Gastroesophageal sphincter (tissue), 4 donors: ENCODE data around the gene AK5. TPM values are rescaled to one million over a fixed set of nuclear protein-coding genes. Genes with fewer than 3 reads are reported as not detected.

Source experiments
- ATAC-seq: fragments of 150-250 bp; one replicate; pipeline ENCODE4 v1.9.1; 2016; ENCODE audit warnings: mild to moderate bottlenecking, moderate library complexity
- H3K27ac ChIP-seq, 4 donors: fragments of 200-600 bp; sonication (generic) in 3 of 4; 1 replicate in 3 of 4; 2 replicates in 1 of 4; pipeline ENCODE4 v1.5.1; 2016 to 2019
- H3K27me3 ChIP-seq: fragments of 200-600 bp; sonication (generic); one replicate; pipeline ENCODE4 v1.5.1; 2019
- H3K36me3 ChIP-seq, 2 donors: fragments of 200-600 bp; sonication (generic); one replicate each; pipeline ENCODE4 v1.5.1; 2019; ENCODE audit warnings: control low read depth in 1 of 2
- H3K4me1 ChIP-seq, 3 donors: fragments of 200-600 bp; sonication (generic); 1 replicate in 2 of 3; 2 replicates in 1 of 3; pipeline ENCODE4 v1.5.1; 2016 to 2019; ENCODE audit warnings: control low read depth in 2 of 3
- H3K4me3 ChIP-seq, 2 donors: fragments of 200-600 bp; sonication (generic); one replicate each; pipeline ENCODE4 v1.5.1; 2019; ENCODE audit warnings: mild to moderate bottlenecking in 1 of 2, moderate library complexity in 1 of 2
- H3K9me3 ChIP-seq, 3 donors: fragments of 200-600 bp; sonication (generic); one replicate each; pipeline ENCODE4 v1.5.1; 2017 to 2019; ENCODE audit warnings: control low read depth in 2 of 3
- CTCF ChIP-seq, 4 experiments: fragments of 200-600 bp in 2 of 4; fragments of 450-650 bp in 2 of 4; sonication (generic) in 1 of 4; IDR thresholded peaks; one replicate each; pipeline ENCODE4 v1.5.1; 2017 to 2019; ENCODE audit warnings: antibody characterized with exemption in 4 of 4, mild to moderate bottlenecking in 2 of 4, moderate library complexity in 2 of 4
- EP300 ChIP-seq: sonication (generic); formaldehyde crosslinking; IDR thresholded peaks from one replicate; pipeline ENCODE4 v1.6.1; 2017; ENCODE audit warnings: antibody characterized with exemption, mild to moderate bottlenecking
- POLR2A ChIP-seq, 2 donors: fragments of 450-650 bp; IDR thresholded peaks; one replicate each; pipeline ENCODE4 v1.6.1; 2017; ENCODE audit warnings: antibody characterized with exemption in 2 of 2, mild to moderate bottlenecking in 2 of 2, moderate library complexity in 1 of 2
- POLR2AphosphoS5 ChIP-seq: sonication (generic); formaldehyde crosslinking; IDR thresholded peaks from one replicate; pipeline ENCODE4 v1.6.1; 2017; ENCODE audit warnings: antibody characterized with exemption
- WGBS, 2 donors: methylation state at CpG; one replicate each; pipeline ENCODE4 v1.1.5; 2018; ENCODE audit warnings: low coverage in 1 of 2; 5-methylcytosine and 5-hydroxymethylcytosine counted together
- total RNA-seq, 4 donors: library from RNA; depleted of rRNA; stranded (reverse); fragments of >200 nt; gene quantifications; one replicate each; pipeline ENCODE4 v1.1.0, GENCODE V29; 2016

AK5 gene
- total RNA-seq, 4 donors from 2014 or later: 0.67 to 5.3 (median 2.7) TPM

GRCh38 chr1:77463216-77463615, 181.4 kb downstream of the AK5 start:
- Histone ChIP-seq H3K36me3 (no peaks in the 10 kb centered on the region), H3K27ac (no peak overlapping the region), H3K4me1 (peaks cover 0 to 5% (median 0%) of the 10 kb centered on the region in 3 donors), H3K9me3 (no peaks in the 10 kb centered on the region), H3K4me3 (no peak overlapping the region), H3K27me3 (no peaks in the 10 kb centered on the region)
- 80 to 83% methylated on average over 1 of the region's 1 CpG for whole genome bisulfite sequencing, 2 donors
- TF ChIP-seq POLR2AphosphoS5: no peak
- no peak for TF ChIP-seq EP300
- no peak for TF ChIP-seq POLR2A (IDR thresholded peaks at IDR 0.05)
- TF ChIP-seq CTCF (IDR thresholded peaks at IDR 0.05): no peak
- ATAC-seq: no peak

GRCh38 chr1:77465139-77465538, 183.3 kb downstream of the AK5 start:
- TF ChIP-seq CTCF (IDR thresholded peaks at IDR 0.05) (no peak), EP300 (no peak), POLR2A (IDR thresholded peaks at IDR 0.05) (no peak), POLR2AphosphoS5 (no peak)
- no peaks in the 10 kb centered on the region for H3K9me3 ChIP-seq
- H3K27ac ChIP-seq: no peak overlapping the region
- H3K36me3 ChIP-seq: no peaks in the 10 kb centered on the region
- no peaks in the 10 kb centered on the region for H3K27me3 ChIP-seq
- H3K4me1 ChIP-seq: peaks cover 0 to 13% (median 0%) of the 10 kb centered on the region in 3 donors
- H3K4me3 ChIP-seq: no peak overlapping the region
- WGBS, 2 donors: 84 to 93% methylated on average over 2 of the region's 2 CpGs
- ATAC-seq: no peak

- Histone ChIP-seq H3K36me3 (no peaks in the 10 kb centered on the region), H3K4me1 (peaks cover 0 to 13% (median 0%) of the 10 kb centered on the region in 3 donors), H3K4me3 (no peak overlapping the region), H3K27me3 (no peaks in the 10 kb centered on the region), H3K27ac (no peak overlapping the region), H3K9me3 (no peaks in the 10 kb centered on the region)
- WGBS, 2 donors: 82 to 87% methylated on average over 5 of the region's 5 CpGs
- TF ChIP-seq POLR2AphosphoS5: no peak
- no peak for TF ChIP-seq POLR2A (IDR thresholded peaks at IDR 0.05)
- TF ChIP-seq CTCF (IDR thresholded peaks at IDR 0.05): no peak
- TF ChIP-seq EP300: no peak
- ATAC-seq: no peak
Measured at GRCh38 chr1:77465922-77466321, 184.1 kb downstream of the AK5 start.

- Histone ChIP-seq H3K4me1 (peaks cover 0 to 13% (median 0%) of the 10 kb centered on the region in 3 donors), H3K4me3 (no peak overlapping the region), H3K9me3 (peaks cover 0 to under 1% (median 0%) of the 10 kb centered on the region in 3 donors), H3K36me3 (no peaks in the 10 kb centered on the region), H3K27ac (no peak overlapping the region), H3K27me3 (no peaks in the 10 kb centered on the region)
- 62 to 83% methylated on average over 1 to 2 of the region's 2 CpGs for WGBS, 2 donors
- no peak for TF ChIP-seq CTCF (IDR thresholded peaks at IDR 0.05)
- TF ChIP-seq POLR2A (IDR thresholded peaks at IDR 0.05): no peak
- TF ChIP-seq EP300: no peak
- no peak for TF ChIP-seq POLR2AphosphoS5
- ATAC-seq: no peak
Measured at GRCh38 chr1:77467021-77467595, 185.3 kb downstream of the AK5 start.

- WGBS, 2 donors: 30% methylated on average over 2 of the region's 2 CpGs; no CpG with 5 or more reads in 1 of the 2 donors
- Histone ChIP-seq H3K9me3 (peaks cover 0 to 6% (median 0%) of the 10 kb centered on the region in 3 donors), H3K27me3 (no peaks in the 10 kb centered on the region), H3K27ac (peak overlapping the region in 2 of 4 donors; percentile 20 to 36), H3K36me3 (no peaks in the 10 kb centered on the region), H3K4me1 (peaks cover 0 to 13% (median 0%) of the 10 kb centered on the region in 3 donors), H3K4me3 (no peak overlapping the region)
- no peak for ATAC-seq
- TF ChIP-seq POLR2A (IDR thresholded peaks at IDR 0.05) (no peak), CTCF (IDR thresholded peaks at IDR 0.05) (no peak), EP300 (no peak), POLR2AphosphoS5 (no peak)
Measured at GRCh38 chr1:77467741-77468140, 185.9 kb downstream of the AK5 start.
